Panc1 (cell line): ENCODE data around the gene DCDC2. TPM values are rescaled to one million over a fixed set of nuclear protein-coding genes. Genes with fewer than 3 reads are reported as not detected.

Source experiments
- ATAC-seq: fragments of 200-7000 bp; cut with Tn5 transposase; 2 replicates; pipeline ENCODE4 v1.9.1; 2020; ENCODE audit warnings: mild to moderate bottlenecking, moderate library complexity
- BruUV-seq: library from RNA; stranded (reverse); fragments of 400-500 nt; replicated peaks from 2 replicates; lab custom pipeline; 2021; lab: Mats Ljungman, UMichigan
- CTCF ChIA-PET: fragments of 300-600 bp; sonication (Branson Sonifier 250); formaldehyde crosslinking; loops from one replicate; lab custom pipeline; 2022; ENCODE audit warnings: antibody characterized with exemption; lab: Charles Lee
- POLR2A ChIA-PET: fragments of 300-600 bp; sonication (Branson Sonifier 250); formaldehyde crosslinking; loops from one replicate; lab custom pipeline; 2022; ENCODE audit warnings: antibody characterized with exemption; lab: Charles Lee
- DNase-seq: peaks from one replicate; pipeline ENCODE4 v3.0.0-alpha.2; 2010; ENCODE audit warnings: low read depth, low spot score
- H3K27ac ChIP-seq: 2 replicates; pipeline ENCODE4 v1.5.1; 2011; ENCODE audit warnings: mild to moderate bottlenecking, low read length, inconsistent platforms
- H3K27me3 ChIP-seq: fragments of 200-500 bp; sonication (Bioruptor generic); 2 replicates; pipeline ENCODE4 v1.6.0; 2014; ENCODE audit warnings: low read length, inconsistent platforms; ENCODE audit not compliant: control insufficient read depth, insufficient read depth
- H3K36me3 ChIP-seq: fragments of 200-500 bp; sonication (Bioruptor generic); 2 replicates; pipeline ENCODE4 v1.5.1; 2014; ENCODE audit warnings: inconsistent platforms, mild to moderate bottlenecking, low read length, moderate library complexity; ENCODE audit not compliant: control insufficient read depth, insufficient read depth
- H3K4me1 ChIP-seq: 2 replicates; pipeline ENCODE4 v1.5.1; 2011; ENCODE audit warnings: inconsistent platforms, mild to moderate bottlenecking, low read length, moderate library complexity; ENCODE audit not compliant: control insufficient read depth, insufficient read depth
- H3K4me3 ChIP-seq, 2 experiments: 2 replicates each; pipeline ENCODE4 v1.5.1; 2011 to 2012; ENCODE audit warnings: low read depth in 2 of 2, low read length in 2 of 2, mild to moderate bottlenecking in 2 of 2, inconsistent platforms in 1 of 2, moderate library complexity in 1 of 2
- H3K9me3 ChIP-seq: fragments of 200-500 bp; sonication (Bioruptor generic); 2 replicates; pipeline ENCODE4 v1.5.1; 2014; ENCODE audit warnings: low read depth, mild to moderate bottlenecking, inconsistent platforms, low read length, moderate library complexity; ENCODE audit not compliant: control insufficient read depth, insufficient read depth
- POLR2AphosphoS5 ChIP-seq: IDR thresholded peaks from 2 replicates; pipeline ENCODE4 v1.6.1; 2012; ENCODE audit warnings: mild to moderate bottlenecking, low read depth, low read length, moderate library complexity
- REST ChIP-seq, 2 experiments: IDR thresholded peaks; 2 replicates each; pipeline ENCODE4 v1.6.1; 2011 to 2012; ENCODE audit warnings: low read depth in 2 of 2, control low read depth in 1 of 2, low read length in 1 of 2, mild to moderate bottlenecking in 1 of 2, moderate library complexity in 1 of 2; ENCODE audit not compliant: insufficient read depth in 1 of 2
- SIN3A ChIP-seq: IDR thresholded peaks from 2 replicates; pipeline ENCODE4 v1.6.1; 2012; ENCODE audit warnings: low read depth, mild to moderate bottlenecking, low read length, moderate library complexity, borderline replicate concordance; ENCODE audit not compliant: insufficient read depth
- TCF7L2 ChIP-seq: IDR thresholded peaks from 2 replicates; pipeline ENCODE4 v1.6.1; 2011; ENCODE audit warnings: mild to moderate bottlenecking, low read depth, low read length, inconsistent platforms
- in situ Hi-C: cut with HindIII; loops from 2 replicates; pipeline ENCODE4 v1.10.0; 2016; ENCODE audit warnings: low sequenced_read_pairs, low pct_unique_long_range_greater_than_20kb
- intact Hi-C: fragments of 100-400 bp; cut with micrococcal nuclease; formaldehyde crosslinking; loops from one replicate; pipeline ENCODE4 v1.10.0; 2022; ENCODE audit not compliant: unreplicated experiment
- total RNA-seq: library from RNA; stranded (reverse); gene quantifications from one replicate; pipeline ENCODE4 v1.2.1, GENCODE V29; 2021; ENCODE audit not compliant: unreplicated experiment
- TF ChIP-seq, protein P1 (sequence below): fragments of 450-650 bp; IDR thresholded peaks from 2 replicates; pipeline ENCODE4 v1.5.1; 2017; ENCODE audit warnings: mild to moderate bottlenecking

Gene DCDC2
- total RNA-seq, 1 experiment from 2014 or later: 0.15 TPM

- POLR2A ChIA-PET: no interaction called here
- H3K27me3 ChIP-seq: no peaks in the 10 kb centered on the region
- no TSS peak for BruUV-seq
- TF ChIP-seq POLR2AphosphoS5 (no peak), TCF7L2 (no peak), SIN3A (no peak), REST (IDR thresholded peaks at IDR 0.05; ENCODE audit: insufficient read depth in 1 of 2, low read depth in 2 of 2, low read length in 1 of 2) (no peak)
- TF ChIP-seq, protein P1, sequence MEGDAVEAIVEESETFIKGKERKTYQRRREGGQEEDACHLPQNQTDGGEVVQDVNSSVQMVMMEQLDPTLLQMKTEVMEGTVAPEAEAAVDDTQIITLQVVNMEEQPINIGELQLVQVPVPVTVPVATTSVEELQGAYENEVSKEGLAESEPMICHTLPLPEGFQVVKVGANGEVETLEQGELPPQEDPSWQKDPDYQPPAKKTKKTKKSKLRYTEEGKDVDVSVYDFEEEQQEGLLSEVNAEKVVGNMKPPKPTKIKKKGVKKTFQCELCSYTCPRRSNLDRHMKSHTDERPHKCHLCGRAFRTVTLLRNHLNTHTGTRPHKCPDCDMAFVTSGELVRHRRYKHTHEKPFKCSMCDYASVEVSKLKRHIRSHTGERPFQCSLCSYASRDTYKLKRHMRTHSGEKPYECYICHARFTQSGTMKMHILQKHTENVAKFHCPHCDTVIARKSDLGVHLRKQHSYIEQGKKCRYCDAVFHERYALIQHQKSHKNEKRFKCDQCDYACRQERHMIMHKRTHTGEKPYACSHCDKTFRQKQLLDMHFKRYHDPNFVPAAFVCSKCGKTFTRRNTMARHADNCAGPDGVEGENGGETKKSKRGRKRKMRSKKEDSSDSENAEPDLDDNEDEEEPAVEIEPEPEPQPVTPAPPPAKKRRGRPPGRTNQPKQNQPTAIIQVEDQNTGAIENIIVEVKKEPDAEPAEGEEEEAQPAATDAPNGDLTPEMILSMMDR: no peak
- H3K27ac ChIP-seq: no peak overlapping the region
- no peaks in the 10 kb centered on the region for H3K4me1 ChIP-seq
- ATAC-seq (no peak), DNase-seq (no peak)
- intact Hi-C loops (no loop called here), in situ Hi-C loops (no loop called here)
- no peaks in the 10 kb centered on the region for H3K9me3 ChIP-seq
- CTCF ChIA-PET: no interaction called here
- H3K4me3 ChIP-seq: no peak overlapping the region
- H3K36me3 ChIP-seq: no peaks in the 10 kb centered on the region
Observed at GRCh38 chr6:24334285-24334684, 23.6 kb downstream of the DCDC2 start.

DNA sequence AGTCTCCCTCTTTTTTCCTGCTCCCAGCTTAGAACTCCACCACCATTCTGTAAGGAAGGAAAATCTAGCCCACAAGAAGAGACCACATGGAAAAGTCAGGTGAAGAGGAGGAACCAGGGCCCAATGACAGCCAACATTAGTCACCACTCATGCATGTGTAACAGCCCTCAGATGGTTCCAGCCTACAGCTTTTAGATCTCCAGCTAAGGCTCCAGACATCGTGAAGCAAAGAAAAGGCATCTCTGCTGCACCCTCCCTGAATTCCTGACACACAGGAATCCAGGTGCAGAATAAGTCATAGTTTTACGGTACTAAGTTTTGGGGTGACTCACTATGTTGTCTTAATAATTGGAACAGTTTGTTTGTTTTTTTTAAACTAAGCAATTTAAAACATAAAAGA, 25.5 kb downstream of the DCDC2 start:
- ATAC-seq (no peak), DNase-seq (no peak)
- no peak overlapping the region for H3K27ac ChIP-seq
- CTCF ChIA-PET: no interaction called here
- TF ChIP-seq SIN3A: no peak
- TF ChIP-seq REST (IDR thresholded peaks at IDR 0.05; ENCODE audit: insufficient read depth in 1 of 2, low read depth in 2 of 2, low read length in 1 of 2): no peak
- TF ChIP-seq TCF7L2: no peak
- TF ChIP-seq POLR2AphosphoS5: no peak
- TF ChIP-seq, protein P1: no peak
- intact Hi-C loops: no loop called here
- no peaks in the 10 kb centered on the region for H3K36me3 ChIP-seq
- in situ Hi-C loops: no loop called here
- BruUV-seq: no TSS peak
- POLR2A ChIA-PET: no interaction called here
- H3K4me1 ChIP-seq: no peaks in the 10 kb centered on the region
- no peak overlapping the region for H3K4me3 ChIP-seq
- H3K9me3 ChIP-seq: no peaks in the 10 kb centered on the region
- no peaks in the 10 kb centered on the region for H3K27me3 ChIP-seq
